K562 (cell line): ENCODE data around the gene CCNL1. TPM values are rescaled to one million over a fixed set of nuclear protein-coding genes. Genes with fewer than 3 reads are reported as not detected.

ENCODE experiments used
- BDP1 ChIP-seq: IDR thresholded peaks from 3 replicates; pipeline ENCODE4 v1.6.1; 2011; ENCODE audit not compliant: insufficient read length, insufficient read depth
- CSDE1 ChIP-seq, 2 experiments: fragments of 450-650 bp; IDR thresholded peaks; 2 replicates each; pipeline ENCODE4 v1.6.1; 2016; ENCODE audit warnings: mild to moderate bottlenecking in 1 of 2
- GATAD2B ChIP-seq: fragments of 450-650 bp; IDR thresholded peaks from 2 replicates; pipeline ENCODE4 v1.6.1; 2017; ENCODE audit warnings: mild to moderate bottlenecking, borderline replicate concordance
- HDAC1 ChIP-seq, 2 experiments: fragments of 450-650 bp; IDR thresholded peaks; 2 replicates each; pipeline ENCODE4 v1.6.1; 2016 to 2017; ENCODE audit warnings: inconsistent platforms in 1 of 2, mild to moderate bottlenecking in 1 of 2, moderate library complexity in 1 of 2
- NFRKB ChIP-seq: fragments of 450-650 bp; IDR thresholded peaks from 2 replicates; pipeline ENCODE4 v1.6.1; 2016; ENCODE audit warnings: low read depth
- PML ChIP-seq: IDR thresholded peaks from 2 replicates; pipeline ENCODE4 v1.6.1; 2012; ENCODE audit warnings: low read length, inconsistent platforms
- POLR2B ChIP-seq: fragments of 450-650 bp; IDR thresholded peaks from 2 replicates; pipeline ENCODE4 v1.6.1; 2018; ENCODE audit warnings: low read depth; ENCODE audit not compliant: partially characterized antibody
- RCOR1 ChIP-seq, 2 experiments: IDR thresholded peaks; 2 replicates each; pipeline ENCODE4 v1.6.1; 2012; ENCODE audit warnings: low read depth in 2 of 2, low read length in 2 of 2, borderline replicate concordance in 1 of 2, improper control_type of control experiment in 1 of 2
- SREBF2 ChIP-seq: sonication (generic); formaldehyde crosslinking; IDR thresholded peaks from 2 replicates; pipeline ENCODE4 v1.4.0; 2020; ENCODE audit warnings: mild to moderate bottlenecking, missing genetic modification reagents
- STAG1 ChIP-seq: sonication (generic); formaldehyde crosslinking; IDR thresholded peaks from 2 replicates; pipeline ENCODE4 v1.5.0; 2020; ENCODE audit warnings: missing genetic modification reagents, borderline replicate concordance
- TCF7 ChIP-seq: sonication (generic); IDR thresholded peaks from 2 replicates; pipeline ENCODE4 v1.6.1; 2016; ENCODE audit warnings: antibody characterized with exemption, borderline replicate concordance
- YBX1 ChIP-seq: fragments of 450-650 bp; IDR thresholded peaks from 2 replicates; pipeline ENCODE4 v1.7.1; 2016; ENCODE audit warnings: mild to moderate bottlenecking
- ZFP36 ChIP-seq: fragments of 150-350 bp; IDR thresholded peaks from 2 replicates; pipeline ENCODE4 v1.6.1; 2018; ENCODE audit warnings: low read length, low read depth; ENCODE audit not compliant: partially characterized antibody
- ZFP91 ChIP-seq: sonication (generic); formaldehyde crosslinking; IDR thresholded peaks from 2 replicates; pipeline ENCODE4 v1.8.0; 2022; ENCODE audit warnings: mild to moderate bottlenecking, missing genetic modification reagents
- ZNF146 ChIP-seq: IDR thresholded peaks from one replicate; pipeline ENCODE4 v1.6.1; 2018; ENCODE audit warnings: missing compliant biosample characterization; ENCODE audit not compliant: unreplicated experiment
- polyA plus RNA-seq, 8 experiments: library from polyadenylated mRNA; depleted of rRNA in 4 of 8; stranded (reverse) in 5 of 8; unstranded in 3 of 8; fragments of >200 nt; fragmentation: Nextera tagmentation in 2 of 8; fragmentation: Illumina TruSeq in 1 of 8; extraction: Ambion mirVana in 2 of 8; extraction: Trizol in 1 of 8; gene quantifications; 2 replicates each; pipeline versions ENCODE4 v1.2.1 to v1.2.3, GENCODE V29; 2011 to 2014; ENCODE audit warnings: inconsistent platforms in 1 of 8, missing spikeins in 1 of 8
- total RNA-seq, 7 experiments: library from RNA; depleted of rRNA in 6 of 7; stranded (reverse); fragments of >200 nt in 6 of 7; fragmentation: Illumina TruSeq in 2 of 7; extraction: Trizol in 2 of 7; gene quantifications; 2 replicates each; pipeline versions ENCODE4 v1.2.1 to v1.2.3, GENCODE V29; 2011 to 2021; ENCODE audit warnings: low replicate concordance in 1 of 7
- TF ChIP-seq, protein P1 (sequence below): fragments of 250-450 bp; sonication (Bioruptor Pico); IDR thresholded peaks from 2 replicates; pipeline ENCODE4 v1.5.0; 2021
- TF ChIP-seq, protein P2 (sequence below): fragments of 450-650 bp; formaldehyde crosslinking; IDR thresholded peaks from 2 replicates; pipeline ENCODE4 v1.4.0; 2022; ENCODE audit warnings: missing genetic modification characterization
- TF ChIP-seq, protein P3 (sequence below): fragments of 450-650 bp; IDR thresholded peaks from 2 replicates; pipeline ENCODE4 v1.7.1; 2018; ENCODE audit warnings: mild to moderate bottlenecking, low read depth; ENCODE audit not compliant: partially characterized antibody
- TF ChIP-seq, protein P4 (sequence below), 2 experiments: IDR thresholded peaks; 2 replicates each; pipeline ENCODE4 v1.6.1; 2011; ENCODE audit warnings: borderline replicate concordance in 1 of 2, control low read depth in 1 of 2, low read depth in 1 of 2, low read length in 1 of 2, mild to moderate bottlenecking in 1 of 2, mixed read lengths in 1 of 2, moderate library complexity in 1 of 2; ENCODE audit not compliant: insufficient read depth in 1 of 2, insufficient read length in 1 of 2, poor library complexity in 1 of 2, severe bottlenecking in 1 of 2; ENCODE audit errors: extremely low read depth in 1 of 2

Gene CCNL1
- total and polyA plus RNA-seq, 9 of the 15 experiments (the other 6 are each of a cell fraction or from before 2014, with no cell fraction given) = 16.1 to 186 (median 132) TPM

DNA sequence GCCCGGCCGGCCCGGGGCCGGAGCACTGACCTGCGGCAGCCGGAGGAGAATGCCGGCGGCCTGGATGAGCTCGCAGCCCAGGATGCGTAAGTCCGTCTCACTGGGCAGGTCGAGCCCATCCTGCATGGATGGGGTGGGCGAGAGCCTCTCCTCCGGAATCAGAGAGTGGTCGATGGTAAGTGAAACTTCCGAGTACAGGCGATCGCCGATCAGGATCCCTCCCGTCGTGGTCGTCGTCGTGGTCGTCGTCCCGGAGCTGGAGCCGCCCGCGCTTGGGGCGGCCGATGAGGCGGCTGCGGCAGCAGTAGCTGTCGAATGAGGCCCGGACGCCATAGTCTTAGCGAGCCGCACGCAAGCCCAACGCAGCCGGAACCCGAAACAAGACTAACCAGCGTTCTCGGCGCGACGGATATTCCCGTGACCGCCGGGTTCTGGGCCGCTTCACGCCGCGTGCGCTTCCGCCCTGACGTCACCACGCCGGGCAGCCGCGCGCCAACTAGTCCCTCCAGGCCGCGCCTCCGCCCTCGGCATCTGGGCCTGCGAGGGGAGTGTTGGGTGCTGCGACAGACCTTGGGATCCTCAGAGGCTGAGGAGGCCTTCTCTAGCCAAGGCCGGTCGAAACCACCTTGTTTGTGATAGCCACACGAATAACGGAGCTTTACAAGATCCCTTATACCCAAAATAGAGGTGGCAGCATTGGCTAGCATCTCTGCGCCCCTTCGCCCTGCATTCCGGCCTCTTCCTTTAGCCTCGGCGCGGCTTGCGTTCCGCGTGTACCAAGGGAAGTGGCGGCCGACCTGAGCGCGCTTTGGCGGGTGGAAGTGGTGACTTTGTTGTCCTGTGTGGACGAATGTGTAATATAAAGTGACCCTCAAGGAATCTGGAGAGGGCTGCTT is at the start of gene CCNL1 (continued):
- TF ChIP-seq ZFP91 (CRISPR knock-in tag) (peak; percentile 84), GATAD2B (peak; percentile 90), RCOR1 (IDR thresholded peaks at IDR 0.05; ENCODE audit: borderline replicate concordance in 1 of 2, low read depth in 2 of 2, low read length in 2 of 2) (peak in 1 of 2 experiments; percentile 82; a peak in 2 of 4 replicates), PML (peak; percentile 96), NFRKB (peak; percentile 93), POLR2B (peak; percentile 99), SREBF2 (no peak), ZFP36 (no peak), STAG1 (CRISPR knock-in tag) (no peak), CSDE1 (IDR thresholded peaks at IDR 0.05) (peak in 1 of 2 experiments; percentile 92; a peak in 2 of 4 replicates), YBX1 (no peak), ZNF146 (peak; percentile 13), BDP1 (no peak), TCF7 (peak; percentile 44), HDAC1 (IDR thresholded peaks at IDR 0.05) (peak; percentile 65 to 79)
- TF ChIP-seq, protein P1, sequence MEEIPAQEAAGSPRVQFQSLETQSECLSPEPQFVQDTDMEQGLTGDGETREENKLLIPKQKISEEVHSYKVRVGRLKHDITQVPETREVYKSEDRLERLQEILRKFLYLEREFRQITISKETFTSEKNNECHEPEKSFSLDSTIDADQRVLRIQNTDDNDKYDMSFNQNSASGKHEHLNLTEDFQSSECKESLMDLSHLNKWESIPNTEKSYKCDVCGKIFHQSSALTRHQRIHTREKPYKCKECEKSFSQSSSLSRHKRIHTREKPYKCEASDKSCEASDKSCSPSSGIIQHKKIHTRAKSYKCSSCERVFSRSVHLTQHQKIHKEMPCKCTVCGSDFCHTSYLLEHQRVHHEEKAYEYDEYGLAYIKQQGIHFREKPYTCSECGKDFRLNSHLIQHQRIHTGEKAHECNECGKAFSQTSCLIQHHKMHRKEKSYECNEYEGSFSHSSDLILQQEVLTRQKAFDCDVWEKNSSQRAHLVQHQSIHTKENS (CRISPR knock-in tag) = no peak
- TF ChIP-seq, protein P2, sequence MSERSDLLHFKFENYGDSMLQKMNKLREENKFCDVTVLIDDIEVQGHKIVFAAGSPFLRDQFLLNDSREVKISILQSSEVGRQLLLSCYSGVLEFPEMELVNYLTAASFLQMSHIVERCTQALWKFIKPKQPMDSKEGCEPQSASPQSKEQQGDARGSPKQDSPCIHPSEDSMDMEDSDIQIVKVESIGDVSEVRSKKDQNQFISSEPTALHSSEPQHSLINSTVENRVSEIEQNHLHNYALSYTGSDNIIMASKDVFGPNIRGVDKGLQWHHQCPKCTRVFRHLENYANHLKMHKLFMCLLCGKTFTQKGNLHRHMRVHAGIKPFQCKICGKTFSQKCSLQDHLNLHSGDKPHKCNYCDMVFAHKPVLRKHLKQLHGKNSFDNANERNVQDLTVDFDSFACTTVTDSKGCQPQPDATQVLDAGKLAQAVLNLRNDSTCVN (CRISPR knock-in tag) = no peak
- TF ChIP-seq, protein P3, sequence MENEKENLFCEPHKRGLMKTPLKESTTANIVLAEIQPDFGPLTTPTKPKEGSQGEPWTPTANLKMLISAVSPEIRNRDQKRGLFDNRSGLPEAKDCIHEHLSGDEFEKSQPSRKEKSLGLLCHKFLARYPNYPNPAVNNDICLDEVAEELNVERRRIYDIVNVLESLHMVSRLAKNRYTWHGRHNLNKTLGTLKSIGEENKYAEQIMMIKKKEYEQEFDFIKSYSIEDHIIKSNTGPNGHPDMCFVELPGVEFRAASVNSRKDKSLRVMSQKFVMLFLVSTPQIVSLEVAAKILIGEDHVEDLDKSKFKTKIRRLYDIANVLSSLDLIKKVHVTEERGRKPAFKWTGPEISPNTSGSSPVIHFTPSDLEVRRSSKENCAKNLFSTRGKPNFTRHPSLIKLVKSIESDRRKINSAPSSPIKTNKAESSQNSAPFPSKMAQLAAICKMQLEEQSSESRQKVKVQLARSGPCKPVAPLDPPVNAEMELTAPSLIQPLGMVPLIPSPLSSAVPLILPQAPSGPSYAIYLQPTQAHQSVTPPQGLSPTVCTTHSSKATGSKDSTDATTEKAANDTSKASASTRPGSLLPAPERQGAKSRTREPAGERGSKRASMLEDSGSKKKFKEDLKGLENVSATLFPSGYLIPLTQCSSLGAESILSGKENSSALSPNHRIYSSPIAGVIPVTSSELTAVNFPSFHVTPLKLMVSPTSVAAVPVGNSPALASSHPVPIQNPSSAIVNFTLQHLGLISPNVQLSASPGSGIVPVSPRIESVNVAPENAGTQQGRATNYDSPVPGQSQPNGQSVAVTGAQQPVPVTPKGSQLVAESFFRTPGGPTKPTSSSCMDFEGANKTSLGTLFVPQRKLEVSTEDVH = peak; percentile 53
- TF ChIP-seq, protein P4, sequence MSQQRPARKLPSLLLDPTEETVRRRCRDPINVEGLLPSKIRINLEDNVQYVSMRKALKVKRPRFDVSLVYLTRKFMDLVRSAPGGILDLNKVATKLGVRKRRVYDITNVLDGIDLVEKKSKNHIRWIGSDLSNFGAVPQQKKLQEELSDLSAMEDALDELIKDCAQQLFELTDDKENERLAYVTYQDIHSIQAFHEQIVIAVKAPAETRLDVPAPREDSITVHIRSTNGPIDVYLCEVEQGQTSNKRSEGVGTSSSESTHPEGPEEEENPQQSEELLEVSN (IDR thresholded peaks at IDR 0.05; ENCODE audit: borderline replicate concordance in 1 of 2, extremely low read depth in 1 of 2, insufficient read depth in 1 of 2, insufficient read length in 1 of 2, low read depth in 1 of 2, low read length in 1 of 2, poor library complexity in 1 of 2, severe bottlenecking in 1 of 2) = peak; percentile 78 to 90
